ENCODE data around the gene TCF15.
"Not testable (repeated sequence)": the region's sequence is repeated elsewhere in the genome, so short reads cannot be mapped to it uniquely, and the experiment has no call there.

The TCF15 gene

GRCh38 chr20:578940-579690 lies 31.0 kb downstream of the TCF15 start:
- DNase-seq (ENCODE audit: low spot score): not testable (repeated sequence)

DNA sequence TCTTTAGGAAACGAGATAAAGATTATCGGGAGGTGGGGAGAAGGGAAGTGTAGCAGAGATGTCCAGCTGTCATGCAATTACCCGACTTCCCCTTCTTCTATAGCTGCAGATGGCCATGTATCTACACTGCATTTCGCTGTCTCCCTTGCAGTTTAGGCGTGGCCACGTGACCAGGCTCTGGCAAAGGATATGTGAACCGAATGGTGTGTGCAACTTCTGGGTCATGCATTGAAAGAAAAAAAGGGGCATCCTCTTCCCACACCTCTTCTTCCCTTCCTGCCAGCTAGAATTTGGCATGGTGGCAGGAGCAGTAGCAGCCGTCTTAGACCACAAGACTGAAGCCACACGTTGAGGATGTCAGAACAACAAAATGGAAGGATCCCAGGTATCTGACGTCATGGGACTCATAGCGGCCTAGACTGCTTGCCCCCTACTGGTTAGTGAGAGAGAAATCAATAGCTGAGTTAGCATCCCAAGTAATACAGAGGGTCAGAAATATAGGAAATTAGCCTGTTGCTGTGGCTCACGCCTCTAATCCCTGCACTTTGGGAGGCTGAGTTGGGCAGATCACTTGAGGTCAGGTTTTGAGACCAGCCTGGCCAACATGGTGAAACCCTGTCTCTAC lies 32.8 kb downstream of the TCF15 start:
- no peak for DNase-seq (ENCODE audit: low spot score)

- no peak for DNase-seq (ENCODE audit: low spot score)
These were observed 34.0 kb downstream of the TCF15 start for GRCh38 chr20:576156-576555.

DNA sequence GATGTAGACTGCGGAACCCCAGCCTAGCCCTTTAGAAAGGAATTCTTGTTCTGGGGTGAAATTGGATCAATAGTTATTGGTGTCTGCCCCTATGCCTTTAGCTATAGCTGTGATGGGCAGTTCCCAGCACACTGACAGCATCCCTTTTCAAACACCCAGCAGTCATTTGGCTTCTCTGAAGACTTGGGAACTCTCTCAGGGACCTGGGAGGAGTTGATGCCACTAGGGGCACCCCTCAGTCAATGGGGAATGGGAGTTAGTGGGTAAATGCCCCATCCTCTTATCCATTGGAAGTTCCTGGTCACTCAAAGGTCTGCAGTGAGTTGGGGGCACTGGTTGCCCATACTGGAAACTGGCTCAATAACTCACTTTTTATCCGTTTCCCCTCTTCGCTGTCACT lies 34.9 kb downstream of the TCF15 start:
- no peak for DNase-seq (ENCODE audit: low spot score)

GRCh38 chr20:574297-574942 lies 35.7 kb downstream of the TCF15 start:
- peak; percentile 43 for DNase-seq (ENCODE audit: low spot score)

DNA sequence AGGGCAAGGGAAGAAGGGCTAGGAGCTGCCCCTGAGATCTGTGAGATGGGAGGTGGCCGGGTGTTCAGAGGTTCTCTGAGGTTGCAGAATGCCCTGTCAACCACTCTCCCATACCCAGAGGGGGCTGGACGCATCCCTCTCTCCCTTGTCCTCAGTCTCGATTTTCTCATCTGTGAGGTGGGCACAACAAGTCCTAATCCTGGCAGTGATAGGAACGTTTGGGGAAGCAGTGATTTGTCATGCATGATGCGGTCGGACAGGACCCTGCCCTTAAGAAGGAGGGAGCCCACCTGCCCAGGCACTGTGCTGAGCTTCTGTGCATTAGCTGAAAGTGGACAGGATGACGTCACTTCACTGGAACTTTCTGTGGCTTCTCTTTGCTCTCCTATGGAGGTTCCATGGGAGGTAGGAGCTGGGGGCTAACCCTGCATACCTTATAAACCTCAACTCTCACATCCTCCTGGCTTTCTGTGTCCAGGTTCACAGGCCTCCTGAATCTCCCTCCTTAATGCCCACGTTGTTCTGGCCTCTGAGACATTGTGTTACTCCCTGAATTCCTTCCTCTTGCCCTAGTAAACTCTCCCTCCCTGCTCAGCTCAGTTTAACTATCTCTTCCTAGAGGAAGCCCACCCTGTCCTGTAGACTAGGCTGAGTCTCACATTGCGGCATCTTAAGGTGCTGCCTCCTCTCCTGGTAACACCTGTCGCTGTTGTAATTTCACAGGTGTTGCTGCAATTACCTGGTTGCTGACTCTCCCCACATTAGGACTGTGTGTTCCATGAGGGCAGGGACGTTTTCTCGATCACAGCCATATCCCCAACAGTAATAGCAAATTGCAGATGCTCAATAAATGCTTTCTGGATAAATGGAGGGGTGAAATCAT lies 36.5 kb downstream of the TCF15 start:
- no peak for DNase-seq (ENCODE audit: low spot score)

- no peak for DNase-seq (ENCODE audit: low spot score)
These were observed 37.4 kb downstream of the TCF15 start for GRCh38 chr20:572727-573126.

GRCh38 chr20:571754-572441 lies 38.2 kb downstream of the TCF15 start:
- peak; percentile 70 for DNase-seq (ENCODE audit: low spot score)

GRCh38 chr20:568673-569415 lies 41.3 kb downstream of the TCF15 start:
- no peak for DNase-seq (ENCODE audit: low spot score)

DNA sequence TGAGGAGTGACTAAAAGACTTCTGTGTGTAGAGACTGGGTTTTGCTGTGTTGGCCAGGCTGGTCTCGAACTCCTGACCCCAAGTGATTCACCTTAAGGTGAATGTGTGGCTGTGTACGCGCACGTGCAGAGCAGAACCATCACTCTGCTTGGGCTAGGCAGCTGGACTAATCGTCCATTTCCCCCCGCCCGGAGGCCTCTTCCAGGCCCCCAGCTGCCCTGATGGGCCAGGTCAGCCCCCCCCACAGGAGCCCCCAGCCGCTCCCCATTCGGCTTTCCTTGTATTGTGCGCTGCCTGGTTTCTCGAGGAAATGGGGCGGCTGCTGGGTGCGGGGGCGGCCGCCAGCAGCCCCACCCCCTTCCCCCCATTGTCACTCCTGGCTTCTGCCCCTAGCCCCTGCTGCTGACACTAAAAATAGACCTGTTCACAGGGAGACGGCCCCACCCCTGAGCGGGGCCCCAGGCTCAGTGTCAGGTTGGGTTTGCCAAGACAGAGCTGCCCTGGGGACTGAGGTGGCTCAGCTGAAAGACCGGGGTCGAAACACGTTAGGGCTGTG lies 41.9 kb downstream of the TCF15 start:
- DNase-seq (ENCODE audit: low spot score): no peak

DNA sequence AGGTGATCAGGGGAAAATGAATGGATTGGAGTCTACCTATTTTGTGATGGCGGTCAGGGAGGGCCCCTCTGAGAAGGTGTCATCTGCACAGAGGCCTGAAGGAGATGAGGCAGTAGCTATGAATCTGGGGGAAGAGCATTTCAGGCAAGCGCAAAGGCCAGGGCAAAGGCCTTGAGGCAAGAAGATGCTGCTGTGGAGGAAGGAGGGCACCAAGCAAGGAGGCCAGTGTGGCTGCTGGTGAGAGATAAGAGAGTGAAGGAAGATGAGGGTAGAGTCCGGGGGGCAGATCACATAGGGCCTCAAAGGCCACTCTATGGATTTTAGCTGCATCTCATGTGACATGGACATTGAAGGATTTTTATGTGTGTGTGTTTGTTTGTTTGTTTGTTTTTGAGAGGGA lies 45.9 kb downstream of the TCF15 start:
- DNase-seq (ENCODE audit: low spot score): no peak

DNA sequence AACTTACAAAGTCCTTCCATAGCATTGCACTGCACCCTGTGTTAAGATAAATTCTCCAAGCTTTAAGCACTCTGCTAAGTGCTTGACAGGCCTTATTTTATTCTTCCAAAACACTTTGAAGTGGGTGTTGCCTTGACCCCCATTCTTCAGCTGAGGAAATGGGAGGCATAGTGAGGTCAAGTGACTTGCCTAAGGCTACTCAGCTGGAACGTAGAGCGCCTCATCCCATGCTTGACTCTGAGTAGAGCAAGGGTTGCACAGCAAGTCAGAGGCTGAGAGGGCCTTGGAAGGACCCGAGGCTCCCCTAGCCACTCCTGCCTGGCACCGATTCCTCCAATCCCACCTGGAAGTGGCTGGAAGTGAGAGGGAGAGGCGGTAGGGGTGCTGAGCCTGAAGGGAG lies 46.9 kb downstream of the TCF15 start:
- no peak for DNase-seq (ENCODE audit: low spot score)

DNA sequence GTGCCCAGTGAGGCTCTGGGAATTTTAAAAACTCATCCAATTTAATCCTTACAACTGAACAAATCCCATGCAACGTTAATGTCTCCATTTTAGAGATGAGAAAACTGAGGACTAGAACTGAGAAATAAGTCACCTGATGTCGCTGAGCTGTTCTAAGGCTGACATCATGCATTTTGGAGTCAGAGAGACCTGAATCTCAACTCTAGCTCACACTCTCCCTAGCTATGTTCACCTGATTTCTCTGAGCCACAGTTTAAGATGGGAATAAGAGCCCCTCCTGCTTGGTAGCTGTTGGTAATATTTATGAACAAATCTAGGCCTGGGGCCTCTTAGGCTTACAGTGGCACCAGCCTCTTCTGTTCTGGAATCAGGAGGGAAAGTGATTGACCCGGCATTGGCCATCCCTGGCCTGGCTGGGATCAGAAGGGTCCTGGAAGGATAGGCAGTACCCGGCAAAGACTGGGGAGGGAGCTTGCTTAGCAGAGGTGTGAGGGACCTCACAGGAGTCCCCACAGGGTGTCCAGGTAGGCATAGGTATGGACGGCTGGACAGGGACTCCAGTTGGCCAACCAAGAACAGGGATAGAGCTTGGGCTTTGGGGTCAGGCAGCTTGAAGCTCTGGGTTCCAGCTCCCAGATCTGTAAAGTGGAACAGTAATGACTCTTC lies 47.7 kb downstream of the TCF15 start:
- DNase-seq (ENCODE audit: low spot score): no peak

- peak; percentile 83 for DNase-seq (ENCODE audit: low spot score)
These were observed 48.5 kb downstream of the TCF15 start for GRCh38 chr20:561437-562231.

DNA sequence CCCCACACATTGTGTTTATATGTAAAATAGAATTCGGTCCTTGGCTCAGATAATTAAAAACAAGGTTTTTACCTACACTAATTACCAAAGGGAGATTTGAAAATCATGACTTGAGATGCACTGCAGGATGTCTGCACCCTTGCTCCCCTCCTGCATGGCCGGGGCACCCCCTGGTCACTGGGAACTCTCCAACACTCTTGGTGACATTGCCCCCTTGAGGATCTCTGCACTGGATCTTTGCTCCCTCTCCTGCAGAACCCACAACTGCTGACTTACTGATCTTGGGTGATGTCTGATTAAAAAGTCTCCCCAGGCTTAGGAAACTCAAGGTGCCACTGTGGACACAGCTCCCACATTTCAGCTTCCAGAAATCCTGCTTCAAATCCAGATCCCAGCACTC lies 49.4 kb downstream of the TCF15 start:
- no peak for DNase-seq (ENCODE audit: low spot score)

GRCh38 chr20:558117-558516 lies 52.0 kb downstream of the TCF15 start:
- DNase-seq (ENCODE audit: low spot score): no peak

DNA sequence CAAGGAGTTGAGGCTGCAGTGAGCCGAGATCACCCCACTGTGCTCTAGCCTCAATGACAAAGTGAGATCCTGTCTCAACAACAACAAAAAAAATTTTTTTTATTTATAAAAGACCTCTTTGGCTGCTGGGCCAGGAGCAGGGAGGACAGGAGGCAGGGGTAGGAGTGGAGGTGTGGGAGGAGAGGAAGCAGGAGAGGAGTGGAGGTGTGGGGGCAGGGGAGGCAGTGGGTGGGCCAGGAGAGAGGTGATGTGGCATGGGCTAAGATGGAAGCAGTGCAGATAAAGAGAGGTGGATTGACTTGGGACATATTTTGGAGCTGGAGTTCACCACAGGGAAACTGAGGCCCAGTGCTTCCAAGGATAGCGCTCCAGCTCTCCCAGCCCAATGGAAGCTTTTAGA lies 53.1 kb downstream of the TCF15 start:
- DNase-seq (ENCODE audit: low spot score): no peak

DNA sequence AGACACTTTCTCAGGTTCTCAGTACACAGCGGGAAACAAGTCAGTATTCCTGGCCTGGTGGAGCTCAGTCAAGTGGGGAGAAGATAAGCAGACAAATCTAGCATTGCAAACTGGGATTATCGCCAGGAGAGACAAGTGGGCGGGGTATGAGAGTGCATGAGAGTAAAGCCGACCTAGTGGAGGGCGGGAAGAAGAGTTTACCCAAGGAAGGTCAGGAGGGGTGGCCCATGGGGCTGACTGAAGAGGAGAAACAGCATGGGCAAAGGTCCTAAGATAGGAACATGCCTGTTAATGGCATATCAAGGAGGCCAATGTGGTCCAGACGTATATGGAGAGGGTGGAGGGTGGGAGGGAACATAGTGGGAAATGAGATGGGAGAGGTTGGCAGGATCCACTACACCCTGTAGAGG lies 54.1 kb downstream of the TCF15 start:
- DNase-seq (ENCODE audit: low spot score): no peak

All from iPS-NIHi11 (cell line).